ENCODE results near the gene COX7A2L. TPM values are rescaled to one million over a fixed set of nuclear protein-coding genes. Genes with fewer than 3 reads are reported as not detected.

The COX7A2L gene
- total and polyA plus RNA-seq, 10 of the 15 experiments (the other 5 are each of a cell fraction or from before 2014, with no cell fraction given), result 134 to 532 (median 222) TPM

GRCh38 chr2:42407476-42407875 lies 46.5 kb upstream of the COX7A2L start:
- in situ Hi-C loops (cut with MboI) (loop anchor here (5.0 kb wide), 1 partner anchor 50 kb away; no protein-coding TSS in a partner anchor), intact Hi-C loops (cut with micrococcal nuclease; ENCODE audit: unreplicated experiment) (no loop called here)
- H3K9me3 ChIP-seq (replicated peaks; ENCODE audit: control insufficient read depth, insufficient read depth, low read length), result no peaks in the 10 kb centered on the region
- H3K9ac ChIP-seq (ENCODE audit: control insufficient read depth, insufficient read depth, low read length), result no peak overlapping the region
- ATAC-seq, result no peak
- no peak for TF ChIP-seq POLR2AphosphoS2 (IDR thresholded peaks at IDR 0.05; ENCODE audit: low read depth, low read length)
- TF ChIP-seq KAT2A (conservative IDR thresholded peaks at IDR 0.05; ENCODE audit: control insufficient read depth, low read depth, low read length), result no peak
- no peak overlapping the region for H3K4me2 ChIP-seq (ENCODE audit: control insufficient read depth, insufficient read depth)
- ChIA-PET RAD21 (ENCODE audit: unreplicated experiment) (no interaction called here), POLR2A (no interaction called here), CTCF (no interaction called here), SMC1A (ENCODE audit: uncharacterized antibody, unreplicated experiment) (interaction anchor here (0.7 kb wide), 1 partner anchor 345 kb away, joined by 4 read pairs; no protein-coding TSS in a partner anchor)
- DNase-seq (ENCODE audit: low read depth, low spot score), result no peak
- no peak overlapping the region for H3K27ac ChIP-seq (ENCODE audit: control insufficient read depth, insufficient read depth)
- WGBS (ENCODE audit: insufficient coverage, insufficient replicate concordance, low lambda C conversion rate, missing lambda C conversion rate), result 1% methylated on average over 6 of the region's 6 CpGs
- no TSS peak for BruUV-seq (replicated peaks)
- H3K27me3 ChIP-seq (replicated peaks in 1 of 2; ENCODE audit: control insufficient read depth in 2 of 2, insufficient read depth in 2 of 2, low read length in 1 of 2), result no peaks in the 10 kb centered on the region
- H3K4me3 ChIP-seq, result no peak overlapping the region
- no peaks in the 10 kb centered on the region for H3K4me1 ChIP-seq (ENCODE audit: control insufficient read depth, insufficient read depth, low read length)
- H4K20me1 ChIP-seq (ENCODE audit: control insufficient read depth, insufficient read depth), result no peaks in the 10 kb centered on the region
- H3K79me2 ChIP-seq (ENCODE audit: control insufficient read depth, insufficient read depth, low read length), result no peaks in the 10 kb centered on the region
- no peak overlapping the region for H2AFZ ChIP-seq (ENCODE audit: control insufficient read depth, low read depth, low read length)
- no peak for FAIRE-seq
- H3K36me3 ChIP-seq (ENCODE audit: control insufficient read depth in 2 of 2, insufficient read depth in 2 of 2, low read length in 1 of 2), result no peaks in the 10 kb centered on the region

GRCh38 chr2:42404676-42405075 lies 43.7 kb upstream of the COX7A2L start:
- no peak for TF ChIP-seq POLR2AphosphoS2 (IDR thresholded peaks at IDR 0.05; ENCODE audit: low read depth, low read length)
- TF ChIP-seq GATAD2B (conservative IDR thresholded peaks at IDR 0.05; ENCODE audit: low read depth), result no peak
- TF ChIP-seq NR2C2 (IDR thresholded peaks at IDR 0.05; ENCODE audit: borderline replicate concordance, control insufficient read depth, insufficient read length, low read depth), result no peak
- no peak for TF ChIP-seq PKNOX1 (IDR thresholded peaks at IDR 0.05)
- no peak for TF ChIP-seq JUND (IDR thresholded peaks at IDR 0.05; ENCODE audit: low read depth, low read length)
- TF ChIP-seq IKZF2 (IDR thresholded peaks at IDR 0.05), result no peak
- no peak for TF ChIP-seq HCFC1 (IDR thresholded peaks at IDR 0.05; ENCODE audit: low read length)
- TF ChIP-seq EP300 (IDR thresholded peaks at IDR 0.05; ENCODE audit: borderline replicate concordance in 1 of 2, control insufficient read depth in 1 of 2, low read depth in 2 of 2, low read length in 2 of 2), result no peak
- no peak for TF ChIP-seq YY1 (IDR thresholded peaks at IDR 0.05; ENCODE audit: low read depth, low read length)
- no peak for TF ChIP-seq CBX5 (IDR thresholded peaks at IDR 0.05; ENCODE audit: low read depth)
- TF ChIP-seq POU2F2 (IDR thresholded peaks at IDR 0.05; ENCODE audit: borderline replicate concordance, low read depth, low read length), result no peak
- FAIRE-seq, result no peak
- no peaks in the 10 kb centered on the region for H3K4me1 ChIP-seq (ENCODE audit: control insufficient read depth, insufficient read depth, low read length)
- CTCF ChIA-PET, result interaction anchor here (1.8 kb wide), 1 partner anchor 12 kb away, joined by 7 read pairs; no protein-coding TSS in a partner anchor
- no peak overlapping the region for H3K4me2 ChIP-seq (ENCODE audit: control insufficient read depth, insufficient read depth)
- no peaks in the 10 kb centered on the region for H3K36me3 ChIP-seq (ENCODE audit: control insufficient read depth in 2 of 2, insufficient read depth in 2 of 2, low read length in 1 of 2)
- no peak overlapping the region for H2AFZ ChIP-seq (ENCODE audit: control insufficient read depth, low read depth, low read length)
- WGBS (ENCODE audit: insufficient coverage, insufficient replicate concordance, low lambda C conversion rate, missing lambda C conversion rate), result 40% methylated on average over 4 of the region's 4 CpGs
- intact Hi-C loops (cut with micrococcal nuclease; ENCODE audit: unreplicated experiment) (no loop called here), in situ Hi-C loops (cut with MboI) (loop anchor here (5.0 kb wide), 1 partner anchor 53 kb away; no protein-coding TSS in a partner anchor)
- RAD21 ChIA-PET (ENCODE audit: unreplicated experiment), result no interaction called here
- no peaks in the 10 kb centered on the region for H4K20me1 ChIP-seq (ENCODE audit: control insufficient read depth, insufficient read depth)
- H3K4me3 ChIP-seq, result no peak overlapping the region
- no peaks in the 10 kb centered on the region for H3K79me2 ChIP-seq (ENCODE audit: control insufficient read depth, insufficient read depth, low read length)
- no TSS peak for BruUV-seq (replicated peaks)
- no peak for DNase-seq (ENCODE audit: low read depth, low spot score)
- H3K27me3 ChIP-seq (replicated peaks in 1 of 2; ENCODE audit: control insufficient read depth in 2 of 2, insufficient read depth in 2 of 2, low read length in 1 of 2), result no peaks in the 10 kb centered on the region; a peak in 1 of 4 replicates
- POLR2A ChIA-PET, result interaction anchor here (1.4 kb wide), 1 partner anchor 14 kb away, joined by 3 read pairs; no protein-coding TSS in a partner anchor
- ATAC-seq, result no peak
- no peaks in the 10 kb centered on the region for H3K9me3 ChIP-seq (replicated peaks; ENCODE audit: control insufficient read depth, insufficient read depth, low read length)
- no peak overlapping the region for H3K9ac ChIP-seq (ENCODE audit: control insufficient read depth, insufficient read depth, low read length)
- no peak overlapping the region for H3K27ac ChIP-seq (ENCODE audit: control insufficient read depth, insufficient read depth)
- SMC1A ChIA-PET (ENCODE audit: uncharacterized antibody, unreplicated experiment), result no interaction called here

Measured in GM12878 (cell line).